Esophagus (tissue), 2 donors: ENCODE data around the gene KCTD16. TPM values are rescaled to one million over a fixed set of nuclear protein-coding genes. Genes with fewer than 3 reads are reported as not detected.

Experiments used
- H3K27ac ChIP-seq, 2 donors: one replicate each; pipeline ENCODE4 v1.5.1; 2013; ENCODE audit warnings: low read depth in 2 of 2, mild to moderate bottlenecking in 2 of 2, inconsistent platforms in 1 of 2, low read length in 1 of 2, moderate library complexity in 1 of 2
- H3K27me3 ChIP-seq, 2 donors: one replicate each; pipeline ENCODE4 v1.6.1; 2013; ENCODE audit warnings: low read length in 2 of 2, control low read depth in 1 of 2, mild to moderate bottlenecking in 1 of 2; ENCODE audit not compliant: insufficient read depth in 2 of 2, control insufficient read depth in 1 of 2
- H3K36me3 ChIP-seq, 2 donors: one replicate each; pipeline ENCODE4 v1.6.1; 2013; ENCODE audit warnings: low read length in 1 of 2; ENCODE audit not compliant: control insufficient read depth in 2 of 2, insufficient read depth in 2 of 2
- H3K4me1 ChIP-seq, 2 donors: one replicate each; pipeline ENCODE4 v1.6.1; 2013; ENCODE audit warnings: low read length in 1 of 2; ENCODE audit not compliant: control insufficient read depth in 2 of 2, insufficient read depth in 2 of 2
- H3K4me3 ChIP-seq, 2 donors: one replicate each; pipeline ENCODE4 v1.5.1; 2013; ENCODE audit warnings: low read length in 2 of 2, mild to moderate bottlenecking in 2 of 2, low read depth in 1 of 2, moderate library complexity in 1 of 2
- H3K9me3 ChIP-seq, 2 donors: one replicate each; pipeline ENCODE4 v1.6.1; 2013; ENCODE audit warnings: mild to moderate bottlenecking in 2 of 2, low read depth in 1 of 2, low read length in 1 of 2, moderate library complexity in 1 of 2; ENCODE audit not compliant: control insufficient read depth in 2 of 2, insufficient read depth in 1 of 2
- WGBS, 2 donors: extraction: QIAGEN DNeasy Blood & Tissue Kit; methylation state at CpG; one replicate each; pipeline ENCODE4 v1.1.7; 2013; 5-methylcytosine and 5-hydroxymethylcytosine counted together
- polyA plus RNA-seq, 2 donors: library from polyadenylated mRNA; stranded (reverse); fragments of 200-250 nt; gene quantifications; one replicate each; pipeline ENCODE4 v1.2.3, GENCODE V29; 2013
- donor health status: healthy with polysubstance abuse.
- donor health status: Bipolar disorder and iron deficiency.

Gene KCTD16
- polyA plus RNA-seq, 2 donors, result under 0.01 TPM

- Histone ChIP-seq H3K9me3 (no peaks in the 10 kb centered on the region), H3K36me3 (no peaks in the 10 kb centered on the region), H3K4me1 (no peaks in the 10 kb centered on the region), H3K4me3 (no peak overlapping the region), H3K27me3 (no peaks in the 10 kb centered on the region), H3K27ac (no peak overlapping the region)
Observed at GRCh38 chr5:144292029-144292428, 121.4 kb downstream of the KCTD16 start.

GRCh38 chr5:144295284-144295683, 124.6 kb downstream of the KCTD16 start:
- Histone ChIP-seq H3K27ac (no peak overlapping the region), H3K4me1 (no peaks in the 10 kb centered on the region), H3K36me3 (no peaks in the 10 kb centered on the region), H3K4me3 (no peak overlapping the region), H3K9me3 (no peaks in the 10 kb centered on the region), H3K27me3 (no peaks in the 10 kb centered on the region)

GRCh38 chr5:144297081-144297480, 126.4 kb downstream of the KCTD16 start:
- Histone ChIP-seq H3K4me3 (no peak overlapping the region), H3K4me1 (no peaks in the 10 kb centered on the region), H3K27ac (no peak overlapping the region), H3K36me3 (no peaks in the 10 kb centered on the region), H3K27me3 (no peaks in the 10 kb centered on the region), H3K9me3 (no peaks in the 10 kb centered on the region)
- WGBS, 2 donors, result 90 to 92% methylated on average over 3 of the region's 3 CpGs

- Histone ChIP-seq H3K27ac (no peak overlapping the region), H3K36me3 (no peaks in the 10 kb centered on the region), H3K9me3 (no peaks in the 10 kb centered on the region), H3K4me3 (no peak overlapping the region), H3K27me3 (no peaks in the 10 kb centered on the region), H3K4me1 (no peaks in the 10 kb centered on the region)
- WGBS, 2 donors, result 81 to 87% methylated on average over 3 of the region's 3 CpGs
Observed at GRCh38 chr5:144298658-144299057, 128.0 kb downstream of the KCTD16 start.

- no peak overlapping the region for H3K27ac ChIP-seq
- no peak overlapping the region for H3K4me3 ChIP-seq
- no peaks in the 10 kb centered on the region for H3K27me3 ChIP-seq
- H3K36me3 ChIP-seq, result no peaks in the 10 kb centered on the region
- WGBS, 2 donors, result 66 to 76% methylated on average over 3 of the region's 3 CpGs
- H3K4me1 ChIP-seq, result no peaks in the 10 kb centered on the region
- no peaks in the 10 kb centered on the region for H3K9me3 ChIP-seq
Observed at GRCh38 chr5:144304688-144305087, 134.0 kb downstream of the KCTD16 start.

- Histone ChIP-seq H3K4me1 (no peaks in the 10 kb centered on the region), H3K36me3 (no peaks in the 10 kb centered on the region), H3K9me3 (no peaks in the 10 kb centered on the region), H3K27me3 (no peaks in the 10 kb centered on the region), H3K4me3 (no peak overlapping the region), H3K27ac (no peak overlapping the region)
- 30 to 32% methylated on average over 4 of the region's 4 CpGs for WGBS, 2 donors
Observed at GRCh38 chr5:144307736-144308135, 137.1 kb downstream of the KCTD16 start.

GRCh38 chr5:144308174-144308573, 137.5 kb downstream of the KCTD16 start:
- Histone ChIP-seq H3K27ac (no peak overlapping the region), H3K9me3 (no peaks in the 10 kb centered on the region)
- WGBS, 2 donors, result 82 to 86% methylated on average over 5 of the region's 5 CpGs

GRCh38 chr5:144308906-144309670, 138.4 kb downstream of the KCTD16 start:
- no peaks in the 10 kb centered on the region for H3K4me1 ChIP-seq
- H3K27ac ChIP-seq, result no peak overlapping the region
- WGBS, 2 donors, result 45 to 48% methylated on average over 5 of the region's 5 CpGs

More at GRCh38 chr5:144308174-144308573, 137.5 kb downstream of the KCTD16 start:
- no peaks in the 10 kb centered on the region for H3K4me1 ChIP-seq
- H3K4me3 ChIP-seq, result no peak overlapping the region
- no peaks in the 10 kb centered on the region for H3K36me3 ChIP-seq
- H3K27me3 ChIP-seq, result no peaks in the 10 kb centered on the region

GRCh38 chr5:144310621-144311020, 139.9 kb downstream of the KCTD16 start:
- H3K27ac ChIP-seq, result no peak overlapping the region
- H3K4me3 ChIP-seq, result no peak overlapping the region
- no peaks in the 10 kb centered on the region for H3K4me1 ChIP-seq
- no peaks in the 10 kb centered on the region for H3K27me3 ChIP-seq
- H3K36me3 ChIP-seq, result no peaks in the 10 kb centered on the region
- H3K9me3 ChIP-seq, result no peaks in the 10 kb centered on the region
- 92 to 94% methylated on average over 2 of the region's 2 CpGs for WGBS, 2 donors

More at GRCh38 chr5:144308906-144309670, 138.4 kb downstream of the KCTD16 start:
- H3K4me3 ChIP-seq, result no peak overlapping the region
- no peaks in the 10 kb centered on the region for H3K9me3 ChIP-seq
- no peaks in the 10 kb centered on the region for H3K36me3 ChIP-seq
- H3K27me3 ChIP-seq, result no peaks in the 10 kb centered on the region

- H3K36me3 ChIP-seq, result no peaks in the 10 kb centered on the region
- WGBS, 2 donors, result 71 to 72% methylated on average over 1 of the region's 1 CpG
- no peak overlapping the region for H3K4me3 ChIP-seq
- no peaks in the 10 kb centered on the region for H3K9me3 ChIP-seq
- H3K27ac ChIP-seq, result no peak overlapping the region
- no peaks in the 10 kb centered on the region for H3K4me1 ChIP-seq
- H3K27me3 ChIP-seq, result no peaks in the 10 kb centered on the region
Observed at GRCh38 chr5:144313147-144313726, 142.6 kb downstream of the KCTD16 start.
